Spleen (tissue), 13 donors: ENCODE data around the gene ZNF774. TPM values are rescaled to one million over a fixed set of nuclear protein-coding genes. Genes with fewer than 3 reads are reported as not detected.
"Not testable (repeated sequence)": the region's sequence is repeated elsewhere in the genome, so short reads cannot be mapped to it uniquely, and the experiment has no call there.

Experiments used
- DNase-seq: peaks from one replicate; pipeline ENCODE4 v3.0.0-alpha.2; 2020
- H3K27ac ChIP-seq, 8 donors: fragments of 200-600 bp; sonication (generic) in 7 of 8; 1 replicate in 4 of 8; 2 replicates in 4 of 8; pipeline versions ENCODE4 v1.5.0 to v1.8.0; 2016 to 2021; ENCODE audit warnings: inconsistent platforms in 4 of 8, mild to moderate bottlenecking in 4 of 8, moderate library complexity in 1 of 8
- H3K27me3 ChIP-seq, 7 donors: fragments of 200-600 bp; sonication (generic) in 6 of 7; replicated peaks in 1 of 7; 1 replicate in 4 of 7; 2 replicates in 3 of 7; pipeline versions ENCODE4 v1.5.0 to v1.8.0; 2016 to 2021; ENCODE audit warnings: inconsistent platforms in 3 of 7, mild to moderate bottlenecking in 1 of 7
- H3K36me3 ChIP-seq, 6 donors: fragments of 200-600 bp; sonication (generic) in 5 of 6; 1 replicate in 4 of 6; 2 replicates in 2 of 6; pipeline versions ENCODE4 v1.5.0 to v1.8.0; 2016 to 2021; ENCODE audit warnings: inconsistent platforms in 2 of 6
- H3K4me1 ChIP-seq, 6 donors: fragments of 200-600 bp; sonication (generic) in 5 of 6; 1 replicate in 3 of 6; 2 replicates in 3 of 6; pipeline versions ENCODE4 v1.5.0 to v1.8.0; 2016 to 2021; ENCODE audit warnings: inconsistent platforms in 3 of 6
- H3K4me3 ChIP-seq, 8 donors: fragments of 200-600 bp; sonication (generic) in 7 of 8; 1 replicate in 4 of 8; 2 replicates in 4 of 8; pipeline versions ENCODE4 v1.5.0 to v1.8.0; 2016 to 2021; ENCODE audit warnings: inconsistent platforms in 4 of 8, mild to moderate bottlenecking in 4 of 8, moderate library complexity in 2 of 8
- H3K9me3 ChIP-seq, 8 donors: fragments of 200-600 bp; sonication (generic) in 7 of 8; 1 replicate in 4 of 8; 2 replicates in 4 of 8; pipeline versions ENCODE4 v1.5.0 to v1.8.0; 2016 to 2021; ENCODE audit warnings: inconsistent platforms in 4 of 8
- CTCF ChIP-seq, 11 experiments: fragments of 200-600 bp in 7 of 11; fragments of 450-650 bp in 4 of 11; sonication (generic) in 4 of 11; IDR thresholded peaks in 8 of 11; conservative IDR thresholded peaks in 3 of 11; 1 replicate in 7 of 11; 2 replicates in 4 of 11; pipeline versions ENCODE4 v1.4.0 to v1.8.0; 2016 to 2021; ENCODE audit warnings: antibody characterized with exemption in 11 of 11, inconsistent platforms in 4 of 11, mild to moderate bottlenecking in 1 of 11
- POLR2A ChIP-seq, 3 donors: fragments of 450-650 bp; IDR thresholded peaks; one replicate each; pipeline ENCODE4 v1.5.1; 2017; ENCODE audit warnings: antibody characterized with exemption in 3 of 3, mild to moderate bottlenecking in 1 of 3
- POLR2AphosphoS5 ChIP-seq, 3 donors: sonication (generic); formaldehyde crosslinking; IDR thresholded peaks; one replicate each; pipeline ENCODE4 v1.5.1; 2017; ENCODE audit warnings: antibody characterized with exemption in 3 of 3
- WGBS, 5 donors: extraction: QIAGEN DNeasy Blood & Tissue Kit in 3 of 5; methylation state at CpG; one replicate each; pipeline versions ENCODE4 v1.1.5 to v1.1.7; 2013 to 2018; 5-methylcytosine and 5-hydroxymethylcytosine counted together
- intact Hi-C: fragments of 100-400 bp; cut with DNase I; formaldehyde crosslinking; loops from one replicate; pipeline ENCODE4 v1.15.0; 2023; ENCODE audit warnings: low total_unique reads
- long read RNA-seq, 2 donors: transcript quantifications; one replicate each; lab custom pipeline, GENCODE V29; 2026
- polyA plus RNA-seq, 3 donors: library from polyadenylated mRNA; stranded (reverse); fragments of 200-250 nt; gene quantifications; one replicate each; pipeline ENCODE4 v1.2.1, GENCODE V29; 2013
- total RNA-seq, 7 donors: library from RNA; depleted of rRNA in 3 of 7; stranded (reverse); fragments of >200 nt in 3 of 7; fragmentation: NEBNext Ultra II Directional in 4 of 7; extraction: Animal tissue kit (Norgen Biotek cat#: 25700) in 4 of 7; gene quantifications; one replicate each; pipeline versions ENCODE4 v1.1.0 to v1.2.1, GENCODE V29; 2016 to 2021
- donor health status: healthy with polysubstance abuse.
- donor health status: DM: no; HTN: no; CAD: no; lungs with moderate emphysema.
- donor health status: DM: no; HTN: no; CAD: no.
- donor health status: Bipolar disorder and iron deficiency.
- donor health status: healthy.
- donor health status: DM: no; HTN: no; CAD: no.
- donor health status: DM: yes; HTN: yes; CAD: no.

ZNF774 gene
- 1 to 10 TPM in 6 of 7 donors, under 1 TPM in 1; 0.77 to 4.2 (median 1.8) TPM for total RNA-seq
- under 1 TPM; 0.17 to 0.29 (median 0.20) TPM for polyA plus RNA-seq
- long read RNA-seq, donor 1, partial matches to known transcripts, result 0 of 1 reads
- long read RNA-seq, donor 1, other reads (novel, unspliced or antisense), result 0 of 1 reads
- long read RNA-seq, donor 2, result 0 reads

- H3K27me3 ChIP-seq, result peaks cover 0 to 31% (median 0%) of the 10 kb centered on the region in 7 donors
- DNase-seq, result peak; percentile 93
- whole genome bisulfite sequencing, 5 donors, result 1 to 2% (median 1%) methylated on average over 42 to 53 of the region's 53 CpGs
- H3K4me1 ChIP-seq, result peaks cover 5 to 18% (median 10%) of the 10 kb centered on the region in 6 donors
- TF ChIP-seq POLR2AphosphoS5 (IDR thresholded peaks at IDR 0.05), result peak; percentile 64 to 79 (median 78)
- no peak for TF ChIP-seq CTCF (IDR thresholded peaks at IDR 0.05 in 8 of 11, conservative IDR thresholded peaks at IDR 0.05 in 3 of 11)
- peak within 1 kb of the TSS in 5 of 8 donors; percentile 26 to 68 (median 45) for H3K27ac ChIP-seq
- intact Hi-C loops, result no loop called here
- H3K36me3 ChIP-seq, result no peaks in the 10 kb centered on the region
- no peaks in the 10 kb centered on the region for H3K9me3 ChIP-seq
- H3K4me3 ChIP-seq, result peak within 1 kb of the TSS; percentile 70 to 83 (median 76)
These were observed at the start of gene ZNF774 for GRCh38 chr15:90352107-90352893. Gene ZNF774, plus strand, starts transcription at chr15:90352284. Its CDS starts 2,377 bp downstream, at chr15:90354661.

GRCh38 chr15:90305355-90305754, 46.7 kb upstream of the ZNF774 start:
- H3K36me3 ChIP-seq, H3K27me3 ChIP-seq, H3K27ac ChIP-seq, DNase-seq, H3K4me3 ChIP-seq, intact Hi-C loops, H3K9me3 ChIP-seq: not testable (repeated sequence)
- WGBS, 5 donors, result 90 to 97% (median 96%) methylated on average over 14 of the region's 14 CpGs
- peaks cover 0 to 42% (median 25%) of the 10 kb centered on the region in 6 donors for H3K4me1 ChIP-seq

- Histone ChIP-seq H3K27ac (peak overlapping the region in 7 of 8 donors; percentile 37 to 60 (median 53)), H3K4me3 (no peak overlapping the region), H3K36me3 (no peaks in the 10 kb centered on the region), H3K4me1 (peaks cover 0 to 39% (median 24%) of the 10 kb centered on the region in 6 donors), H3K27me3 (no peaks in the 10 kb centered on the region), H3K9me3 (no peaks in the 10 kb centered on the region)
- TF ChIP-seq POLR2A (IDR thresholded peaks at IDR 0.05) (no peak), POLR2AphosphoS5 (IDR thresholded peaks at IDR 0.05) (no peak), CTCF (IDR thresholded peaks at IDR 0.05 in 8 of 11, conservative IDR thresholded peaks at IDR 0.05 in 3 of 11) (no peak)
- intact Hi-C loops, result no loop called here
- WGBS, 5 donors, result 61 to 72% (median 64%) methylated on average over 3 of the region's 3 CpGs
- no peak for DNase-seq
These were observed 46.2 kb upstream of the ZNF774 start for GRCh38 chr15:90305932-90306331.

- Histone ChIP-seq H3K27me3 (no peaks in the 10 kb centered on the region), H3K4me1 (peaks cover 0 to 33% (median 19%) of the 10 kb centered on the region in 6 donors), H3K36me3 (no peaks in the 10 kb centered on the region), H3K9me3 (no peaks in the 10 kb centered on the region), H3K27ac (peak overlapping the region in 7 of 8 donors; percentile 37 to 60 (median 53)), H3K4me3 (no peak overlapping the region)
- no peak for DNase-seq
- TF ChIP-seq POLR2A (IDR thresholded peaks at IDR 0.05) (no peak), POLR2AphosphoS5 (IDR thresholded peaks at IDR 0.05) (no peak), CTCF (IDR thresholded peaks at IDR 0.05 in 8 of 11, conservative IDR thresholded peaks at IDR 0.05 in 3 of 11) (no peak)
- WGBS, 5 donors, result 16 to 20% (median 18%) methylated on average over 6 of the region's 6 CpGs
- intact Hi-C loops, result no loop called here
These were observed 45.5 kb upstream of the ZNF774 start for GRCh38 chr15:90306560-90306959.
